K562 (cell line): ENCODE results near the gene KCNJ2. TPM values are rescaled to one million over a fixed set of nuclear protein-coding genes. Genes with fewer than 3 reads are reported as not detected.
A peak's percentile ranks its signal among the peaks of the same experiment; 100 is the strongest.

Source experiments
- CBX2 ChIP-seq: fragments of 200-600 bp; sonication (generic); IDR thresholded peaks from one replicate; pipeline ENCODE4 v1.6.1; 2012; ENCODE audit warnings: mild to moderate bottlenecking, low read length, inconsistent platforms; ENCODE audit not compliant: insufficient read depth, poor library complexity, severe bottlenecking
- CREB3 ChIP-seq: fragments of 450-650 bp; conservative IDR thresholded peaks from 2 replicates; pipeline ENCODE4 v1.6.1; 2016; ENCODE audit warnings: missing genetic modification characterization, low read depth, mild to moderate bottlenecking, missing compliant biosample characterization, moderate library complexity
- CUX1 ChIP-seq: fragments of 200-800 bp; sonication (Bioruptor generic); IDR thresholded peaks from 2 replicates; pipeline ENCODE4 v1.6.1; 2016; ENCODE audit warnings: missing genetic modification characterization, missing compliant biosample characterization
- DDX20 ChIP-seq: fragments of 450-650 bp; IDR thresholded peaks from 2 replicates; pipeline ENCODE4 v1.6.1; 2016; ENCODE audit warnings: missing genetic modification characterization, low read depth, mild to moderate bottlenecking, missing compliant biosample characterization, moderate library complexity
- ELF1 ChIP-seq: fragments of 200-800 bp; sonication (Bioruptor generic); IDR thresholded peaks from 2 replicates; pipeline ENCODE4 v1.6.1; 2016; ENCODE audit warnings: missing genetic modification characterization, missing compliant biosample characterization
- ETS2 ChIP-seq: IDR thresholded peaks from 2 replicates; pipeline ENCODE4 v1.6.1; 2016; ENCODE audit warnings: borderline replicate concordance, missing genetic modification characterization, mild to moderate bottlenecking, moderate library complexity, missing compliant biosample characterization; ENCODE audit not compliant: poor library complexity, severe bottlenecking
- FUS ChIP-seq: fragments of 200-400 bp; formaldehyde crosslinking; optimal IDR thresholded peaks from 2 replicates; pipeline ENCODE3; 2017; ENCODE audit warnings: low read depth, low read length
- IFI16 ChIP-seq: fragments of 250-450 bp; sonication (Bioruptor Pico); IDR thresholded peaks from 2 replicates; pipeline ENCODE4 v2.1.2; 2022; ENCODE audit warnings: mild to moderate bottlenecking, inconsistent platforms
- LEF1 ChIP-seq: fragments of 450-650 bp; IDR thresholded peaks from 2 replicates; pipeline ENCODE4 v1.6.1; 2016; ENCODE audit warnings: mild to moderate bottlenecking
- MITF ChIP-seq: IDR thresholded peaks from 2 replicates; pipeline ENCODE4 v1.6.1; 2014; ENCODE audit warnings: antibody characterized with exemption
- MTA1 ChIP-seq: fragments of 450-650 bp; IDR thresholded peaks from 2 replicates; pipeline ENCODE4 v1.6.1; 2017; ENCODE audit warnings: borderline replicate concordance
- NFXL1 ChIP-seq: fragments of 450-650 bp; formaldehyde crosslinking; IDR thresholded peaks from 2 replicates; pipeline ENCODE4 v1.4.0; 2021; ENCODE audit warnings: mild to moderate bottlenecking
- NR3C1 ChIP-seq: sonication (generic); formaldehyde crosslinking; IDR thresholded peaks from 2 replicates; pipeline ENCODE4 v1.8.1; 2022; ENCODE audit warnings: missing genetic modification reagents
- PHB2 ChIP-seq: fragments of 450-650 bp; IDR thresholded peaks from 2 replicates; pipeline ENCODE4 v1.6.1; 2017; ENCODE audit warnings: low read depth
- RFX5 ChIP-seq: IDR thresholded peaks from 2 replicates; pipeline ENCODE4 v1.6.1; 2011; ENCODE audit warnings: low read depth, mild to moderate bottlenecking, improper control_type of control experiment, low read length
- SAFB2 ChIP-seq: fragments of 200-400 bp; formaldehyde crosslinking; IDR thresholded peaks from 2 replicates; pipeline ENCODE4 v1.6.1; 2018; ENCODE audit warnings: borderline replicate concordance, low read length, low read depth, moderate library complexity; ENCODE audit not compliant: severe bottlenecking
- SIRT6 ChIP-seq: IDR thresholded peaks from one replicate; pipeline ENCODE4 v1.6.1; 2012; ENCODE audit warnings: low read depth, mild to moderate bottlenecking, control low read depth, inconsistent platforms, low read length, moderate library complexity
- SMARCE1 ChIP-seq: fragments of 450-650 bp; IDR thresholded peaks from 2 replicates; pipeline ENCODE4 v1.7.1; 2016; ENCODE audit warnings: mild to moderate bottlenecking
- SMC3 ChIP-seq: conservative IDR thresholded peaks from 2 replicates; pipeline ENCODE4 v1.6.1; 2011; ENCODE audit warnings: low read depth, low read length, improper control_type of control experiment; ENCODE audit not compliant: insufficient read depth
- SRSF9 ChIP-seq: fragments of 200-400 bp; formaldehyde crosslinking; IDR thresholded peaks from 2 replicates; pipeline ENCODE4 v1.6.1; 2017; ENCODE audit warnings: low read depth, low read length, borderline replicate concordance
- STAT5B ChIP-seq: fragments of 250-450 bp; sonication (Bioruptor Pico); IDR thresholded peaks from 2 replicates; pipeline ENCODE4 v1.8.0; 2021; ENCODE audit warnings: mild to moderate bottlenecking, inconsistent platforms
- TCF3 ChIP-seq: sonication (generic); formaldehyde crosslinking; IDR thresholded peaks from 2 replicates; pipeline ENCODE4 v1.4.0; 2020; ENCODE audit warnings: mild to moderate bottlenecking, missing genetic modification reagents
- ZFP1 ChIP-seq: fragments of 450-650 bp; formaldehyde crosslinking; IDR thresholded peaks from 2 replicates; pipeline ENCODE4 v1.4.0; 2020; ENCODE audit warnings: mild to moderate bottlenecking, mixed read lengths
- ZNF785 ChIP-seq: fragments of 250-450 bp; sonication (Bioruptor Pico); IDR thresholded peaks from 2 replicates; pipeline ENCODE4 v1.4.0; 2020; ENCODE audit warnings: mild to moderate bottlenecking
- polyA plus RNA-seq, 8 experiments: library from polyadenylated mRNA; depleted of rRNA in 4 of 8; stranded (reverse) in 5 of 8; unstranded in 3 of 8; fragments of >200 nt; fragmentation: Nextera tagmentation in 2 of 8; fragmentation: Illumina TruSeq in 1 of 8; extraction: Ambion mirVana in 2 of 8; extraction: Trizol in 1 of 8; gene quantifications; 2 replicates each; pipeline versions ENCODE4 v1.2.1 to v1.2.3, GENCODE V29; 2011 to 2014; ENCODE audit warnings: inconsistent platforms in 1 of 8, missing spikeins in 1 of 8
- total RNA-seq, 7 experiments: library from RNA; depleted of rRNA in 6 of 7; stranded (reverse); fragments of >200 nt in 6 of 7; fragmentation: Illumina TruSeq in 2 of 7; extraction: Trizol in 2 of 7; gene quantifications; 2 replicates each; pipeline versions ENCODE4 v1.2.1 to v1.2.3, GENCODE V29; 2011 to 2021; ENCODE audit warnings: low replicate concordance in 1 of 7

Gene KCNJ2
- total and polyA plus RNA-seq, 9 of the 15 experiments (the other 6 are each of a cell fraction or from before 2014, with no cell fraction given): not detected

- TF ChIP-seq CREB3 (no peak), ZFP1 (CRISPR knock-in tag) (no peak), SMC3 (no peak), PHB2 (no peak), FUS (no peak), RFX5 (no peak), SMARCE1 (no peak), MTA1 (no peak; the same call in 1 of the 2 replicates), SRSF9 (no peak), SAFB2 (no peak), MITF (no peak), TCF3 (CRISPR knock-in tag) (peak; percentile 38; the same call in 1 of the 2 replicates), ZNF785 (CRISPR knock-in tag) (no peak), NFXL1 (CRISPR knock-in tag) (no peak), NR3C1 (CRISPR knock-in tag) (no peak), SIRT6 (no peak), ELF1 (tag) (peak; percentile 96), DDX20 (tag) (no peak), STAT5B (CRISPR knock-in tag) (no peak), CUX1 (CRISPR knock-in tag) (no peak), CBX2 (no peak), ETS2 (no peak), LEF1 (no peak), IFI16 (CRISPR knock-in tag) (no peak)
Observed at GRCh38 chr17:70128727-70129238, 40.5 kb upstream of the KCNJ2 start (continued).
